SU-DHL-6 (cell line): ENCODE results near the gene HNF1B.

Experiments used
- H2AFZ ChIP-seq: fragments of 200-600 bp; sonication (generic); 2 replicates; pipeline ENCODE4 v1.6.1; 2014; ENCODE audit warnings: low read depth, mild to moderate bottlenecking, moderate library complexity, mixed read lengths, antibody characterized with exemption, low read length; ENCODE audit not compliant: severe bottlenecking
- H3F3A ChIP-seq: fragments of 200-600 bp; shearing (Covaris generic); 2 replicates; pipeline ENCODE4 v1.6.0; 2016; ENCODE audit warnings: antibody characterized with exemption, mild to moderate bottlenecking; ENCODE audit not compliant: insufficient read depth
- H3K27ac ChIP-seq: fragments of 200-600 bp; sonication (generic); 2 replicates; pipeline ENCODE4 v1.5.1; 2016; ENCODE audit warnings: low read depth, mild to moderate bottlenecking, low read length, moderate library complexity, mixed read lengths
- H3K27me3 ChIP-seq: fragments of 200-600 bp; sonication (generic), shearing (Covaris generic); 2 replicates; pipeline ENCODE4 v1.6.0; 2014; ENCODE audit warnings: mild to moderate bottlenecking, low read length
- H3K36me3 ChIP-seq: fragments of 200-600 bp; sonication (generic); 2 replicates; pipeline ENCODE4 v1.6.1; 2014; ENCODE audit warnings: mild to moderate bottlenecking, low read length, mixed read lengths
- H3K4me2 ChIP-seq: fragments of 300-600, 200-600 bp; shearing (Covaris generic), sonication (generic); 2 replicates; pipeline ENCODE4 v1.6.0; 2014; ENCODE audit warnings: low read length, low read depth, mild to moderate bottlenecking; ENCODE audit not compliant: poor library complexity, severe bottlenecking
- H3K4me3 ChIP-seq: fragments of 200-600 bp; sonication (generic); 2 replicates; pipeline ENCODE4 v1.5.1; 2014; ENCODE audit warnings: antibody characterized with exemption, low read length, mild to moderate bottlenecking, mixed read lengths; ENCODE audit not compliant: insufficient read depth, poor library complexity, severe bottlenecking
- H3K79me2 ChIP-seq: fragments of 200-600 bp; sonication (generic); 2 replicates; pipeline ENCODE4 v1.6.1; 2014; ENCODE audit warnings: mild to moderate bottlenecking, low read length, moderate library complexity; ENCODE audit not compliant: insufficient read depth
- H3K9ac ChIP-seq: fragments of 200-600 bp; sonication (generic); 2 replicates; pipeline ENCODE4 v1.7.0; 2014; ENCODE audit warnings: mild to moderate bottlenecking, low read length
- H3K9me2 ChIP-seq: fragments of 200-600 bp; sonication (generic); replicated peaks from 2 replicates; pipeline ENCODE4 v1.6.1; 2014; ENCODE audit warnings: low read length; ENCODE audit not compliant: insufficient read depth
- H3K9me3 ChIP-seq: fragments of 200-600 bp; sonication (generic); 2 replicates; pipeline ENCODE4 v1.6.1; 2014; ENCODE audit warnings: low read length, mixed read lengths; ENCODE audit not compliant: insufficient read depth
- H4K20me1 ChIP-seq: fragments of 200-600 bp; sonication (generic); 2 replicates; pipeline ENCODE4 v1.6.1; 2014; ENCODE audit warnings: low read depth, mild to moderate bottlenecking, antibody characterized with exemption, low read length, moderate library complexity, mixed read lengths
- EZH2phosphoT487 ChIP-seq: fragments of 200-600 bp; sonication (generic), shearing (Covaris generic); conservative IDR thresholded peaks from 2 replicates; pipeline ENCODE4 v1.6.1; 2018; ENCODE audit warnings: mild to moderate bottlenecking, antibody characterized with exemption, low read length, moderate library complexity, mixed read lengths
- TF ChIP-seq, protein P1 (sequence below): fragments of 200-600 bp; sonication (generic); IDR thresholded peaks from one replicate; pipeline ENCODE4 v1.5.1; 2017; ENCODE audit warnings: antibody characterized with exemption, mild to moderate bottlenecking, low read length, moderate library complexity; ENCODE audit not compliant: insufficient read depth, poor library complexity, severe bottlenecking

HNF1B gene

GRCh38 chr17:37761059-37761458 is 16.2 kb upstream of the HNF1B start:
- H3F3A ChIP-seq = no peaks in the 10 kb centered on the region
- H3K27me3 ChIP-seq = no peaks in the 10 kb centered on the region
- no peaks in the 10 kb centered on the region for H4K20me1 ChIP-seq
- H3K36me3 ChIP-seq = no peaks in the 10 kb centered on the region
- H2AFZ ChIP-seq = no peak overlapping the region
- no peaks in the 10 kb centered on the region for H3K79me2 ChIP-seq
- no peaks in the 10 kb centered on the region for H3K9me3 ChIP-seq
- no peak overlapping the region for H3K4me3 ChIP-seq
- no peak overlapping the region for H3K27ac ChIP-seq
- H3K9me2 ChIP-seq = no peaks in the 10 kb centered on the region
- no peak overlapping the region for H3K4me2 ChIP-seq
- TF ChIP-seq, protein P1, sequence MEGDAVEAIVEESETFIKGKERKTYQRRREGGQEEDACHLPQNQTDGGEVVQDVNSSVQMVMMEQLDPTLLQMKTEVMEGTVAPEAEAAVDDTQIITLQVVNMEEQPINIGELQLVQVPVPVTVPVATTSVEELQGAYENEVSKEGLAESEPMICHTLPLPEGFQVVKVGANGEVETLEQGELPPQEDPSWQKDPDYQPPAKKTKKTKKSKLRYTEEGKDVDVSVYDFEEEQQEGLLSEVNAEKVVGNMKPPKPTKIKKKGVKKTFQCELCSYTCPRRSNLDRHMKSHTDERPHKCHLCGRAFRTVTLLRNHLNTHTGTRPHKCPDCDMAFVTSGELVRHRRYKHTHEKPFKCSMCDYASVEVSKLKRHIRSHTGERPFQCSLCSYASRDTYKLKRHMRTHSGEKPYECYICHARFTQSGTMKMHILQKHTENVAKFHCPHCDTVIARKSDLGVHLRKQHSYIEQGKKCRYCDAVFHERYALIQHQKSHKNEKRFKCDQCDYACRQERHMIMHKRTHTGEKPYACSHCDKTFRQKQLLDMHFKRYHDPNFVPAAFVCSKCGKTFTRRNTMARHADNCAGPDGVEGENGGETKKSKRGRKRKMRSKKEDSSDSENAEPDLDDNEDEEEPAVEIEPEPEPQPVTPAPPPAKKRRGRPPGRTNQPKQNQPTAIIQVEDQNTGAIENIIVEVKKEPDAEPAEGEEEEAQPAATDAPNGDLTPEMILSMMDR = no peak
- TF ChIP-seq EZH2phosphoT487 = no peak
- H3K9ac ChIP-seq = no peak overlapping the region

- TF ChIP-seq EZH2phosphoT487 = no peak
- TF ChIP-seq, protein P1 = no peak
- no peak overlapping the region for H3K4me2 ChIP-seq
- H3K36me3 ChIP-seq = no peaks in the 10 kb centered on the region
- H4K20me1 ChIP-seq = no peaks in the 10 kb centered on the region
- no peak overlapping the region for H3K4me3 ChIP-seq
- no peaks in the 10 kb centered on the region for H3K9me2 ChIP-seq
- H2AFZ ChIP-seq = no peak overlapping the region
- no peaks in the 10 kb centered on the region for H3K79me2 ChIP-seq
- H3K27me3 ChIP-seq = no peaks in the 10 kb centered on the region
- no peaks in the 10 kb centered on the region for H3F3A ChIP-seq
- no peak overlapping the region for H3K9ac ChIP-seq
- H3K9me3 ChIP-seq = no peaks in the 10 kb centered on the region
- H3K27ac ChIP-seq = no peak overlapping the region
Measured at GRCh38 chr17:37759014-37759637, 14.3 kb upstream of the HNF1B start.

DNA sequence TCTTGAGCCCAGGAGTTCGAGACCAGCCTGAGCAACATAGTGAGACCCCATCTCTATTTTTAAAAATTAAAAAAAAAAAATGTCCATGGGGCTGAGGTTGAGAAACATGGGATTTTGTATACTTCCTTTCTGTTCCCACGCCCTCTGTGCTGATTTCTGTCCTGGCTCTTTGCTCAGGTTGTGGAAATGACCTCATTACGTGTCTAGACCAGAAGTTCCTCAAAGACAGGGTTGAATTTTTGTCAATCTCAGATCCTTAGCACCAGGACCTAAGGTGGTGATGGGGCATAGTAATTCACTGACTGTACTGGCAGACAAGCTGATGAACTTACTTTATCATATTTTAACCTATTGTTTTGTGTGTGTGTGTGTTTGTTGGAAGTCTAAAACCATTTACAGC is 11.2 kb upstream of the HNF1B start:
- no peak overlapping the region for H2AFZ ChIP-seq
- H3K27me3 ChIP-seq = no peaks in the 10 kb centered on the region
- no peaks in the 10 kb centered on the region for H3K9me2 ChIP-seq
- no peaks in the 10 kb centered on the region for H3K79me2 ChIP-seq
- no peak overlapping the region for H3K27ac ChIP-seq
- TF ChIP-seq, protein P1 = no peak
- no peak for TF ChIP-seq EZH2phosphoT487
- no peaks in the 10 kb centered on the region for H3K36me3 ChIP-seq
- no peaks in the 10 kb centered on the region for H3F3A ChIP-seq
- no peaks in the 10 kb centered on the region for H4K20me1 ChIP-seq
- H3K4me2 ChIP-seq = no peak overlapping the region
- no peak overlapping the region for H3K9ac ChIP-seq
- H3K4me3 ChIP-seq = no peak overlapping the region
- no peaks in the 10 kb centered on the region for H3K9me3 ChIP-seq
